GM19193 (cell line): ENCODE data around the gene GPRC5A.

Experiments
- POLR2A ChIP-seq: IDR thresholded peaks from 4 replicates; pipeline ENCODE4 v1.6.1; 2011; ENCODE audit not compliant: insufficient read depth, insufficient read length; ENCODE audit errors: extremely low read depth

GPRC5A gene

GRCh38 chr12:12881151-12881909 lies 10.0 kb upstream of the GPRC5A start:
- no peak for TF ChIP-seq POLR2A

- no peak for TF ChIP-seq POLR2A
These were observed 9.1 kb upstream of the GPRC5A start for GRCh38 chr12:12882288-12882687.

- TF ChIP-seq POLR2A, result no peak
These were observed 7.9 kb upstream of the GPRC5A start for GRCh38 chr12:12883369-12884001.

GRCh38 chr12:12885096-12885792 lies 6.1 kb upstream of the GPRC5A start:
- TF ChIP-seq POLR2A, result no peak

GRCh38 chr12:12887471-12887870 lies 3.9 kb upstream of the GPRC5A start:
- no peak for TF ChIP-seq POLR2A

GRCh38 chr12:12889701-12890100 lies 1.7 kb upstream of the GPRC5A start:
- no peak for TF ChIP-seq POLR2A

GRCh38 chr12:12890543-12891079 lies 751 bp upstream of the GPRC5A start:
- TF ChIP-seq POLR2A, result no peak

- no peak for TF ChIP-seq POLR2A
These were observed 556 bp downstream of the GPRC5A start for GRCh38 chr12:12891881-12892355.

- no peak for TF ChIP-seq POLR2A
These were observed 1.3 kb downstream of the GPRC5A start for GRCh38 chr12:12892681-12893141.

GRCh38 chr12:12893438-12893837 lies 2.1 kb downstream of the GPRC5A start:
- TF ChIP-seq POLR2A, result no peak

- no peak for TF ChIP-seq POLR2A
These were observed 4.9 kb downstream of the GPRC5A start for GRCh38 chr12:12896260-12896659.

GRCh38 chr12:12897302-12897701 lies 5.9 kb downstream of the GPRC5A start:
- TF ChIP-seq POLR2A, result no peak

GRCh38 chr12:12898136-12898717 lies 6.9 kb downstream of the GPRC5A start:
- no peak for TF ChIP-seq POLR2A

- TF ChIP-seq POLR2A, result no peak
These were observed 7.6 kb downstream of the GPRC5A start for GRCh38 chr12:12898911-12899511.
